ENCODE results near the gene GPR142.

The GPR142 gene, protein sequence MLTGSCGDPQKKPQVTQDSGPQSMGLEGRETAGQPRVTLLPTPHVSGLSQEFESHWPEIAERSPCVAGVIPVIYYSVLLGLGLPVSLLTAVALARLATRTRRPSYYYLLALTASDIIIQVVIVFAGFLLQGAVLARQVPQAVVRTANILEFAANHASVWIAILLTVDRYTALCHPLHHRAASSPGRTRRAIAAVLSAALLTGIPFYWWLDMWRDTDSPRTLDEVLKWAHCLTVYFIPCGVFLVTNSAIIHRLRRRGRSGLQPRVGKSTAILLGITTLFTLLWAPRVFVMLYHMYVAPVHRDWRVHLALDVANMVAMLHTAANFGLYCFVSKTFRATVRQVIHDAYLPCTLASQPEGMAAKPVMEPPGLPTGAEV

DNA sequence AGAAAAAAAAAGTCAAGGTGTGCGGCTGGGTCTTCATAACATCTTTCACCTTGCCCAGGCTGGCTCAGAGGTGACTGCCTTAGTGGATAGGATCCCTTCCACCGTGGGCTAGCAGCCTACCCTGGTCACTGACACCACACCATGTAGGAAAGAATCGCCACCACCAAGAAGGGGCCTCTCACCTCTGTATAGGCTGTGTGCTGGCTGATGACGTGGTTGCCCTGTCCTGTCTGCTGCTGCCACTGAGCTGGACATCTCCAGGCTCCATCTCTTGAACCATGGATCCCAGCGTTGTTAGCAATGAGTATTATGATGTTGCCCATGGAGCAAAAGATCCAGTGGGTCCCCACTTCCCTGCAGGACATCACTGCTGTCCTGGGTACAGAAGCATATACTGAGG is at the start of gene GPR142:
Gene GPR142, plus strand, starts transcription at position 301 of the 400 bp plus-strand sequence. CDS start 2,035 bp downstream, outside the sequence.
- no peak for DNase-seq

DNA sequence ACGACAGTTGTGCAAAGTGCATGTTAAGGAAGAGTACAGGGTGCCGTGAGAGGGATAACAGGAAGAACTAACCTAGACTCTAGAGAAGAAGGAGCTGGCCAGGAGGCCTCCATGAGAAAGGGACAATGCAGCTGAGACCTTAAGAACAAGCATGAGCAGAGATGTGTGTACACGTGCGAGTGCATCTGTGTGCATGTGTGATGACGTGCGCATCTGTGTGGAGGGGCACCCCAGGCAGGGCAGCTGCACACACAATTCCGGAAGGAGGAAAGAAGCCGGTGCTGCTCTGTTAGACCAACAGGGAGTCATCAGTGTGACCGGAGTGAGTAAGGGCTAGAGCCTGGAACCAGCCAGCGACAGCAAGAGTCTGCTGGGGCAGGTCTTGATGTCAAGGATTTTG is 48.9 kb upstream of the GPR142 start:
- no peak for DNase-seq

DNA sequence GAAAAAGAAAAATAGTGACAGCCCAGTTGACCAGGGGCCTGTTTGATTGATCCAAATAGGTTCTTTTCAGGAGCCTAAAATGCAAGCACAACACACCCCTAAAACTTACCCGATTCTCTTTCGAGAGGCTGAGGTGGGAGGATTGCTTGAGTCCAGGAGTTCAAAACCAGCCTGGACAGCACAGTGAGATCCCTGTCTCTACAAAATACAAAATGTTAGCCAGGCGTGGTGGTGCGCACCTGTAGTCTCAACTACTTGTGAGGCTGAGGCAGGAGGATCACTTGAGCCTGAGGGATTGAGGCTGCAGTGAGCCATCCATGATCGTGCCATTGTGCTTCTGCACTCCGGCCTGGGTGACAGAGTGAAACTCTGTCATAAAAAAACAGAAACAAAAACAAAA is 42.8 kb upstream of the GPR142 start:
- no peak for DNase-seq

DNA sequence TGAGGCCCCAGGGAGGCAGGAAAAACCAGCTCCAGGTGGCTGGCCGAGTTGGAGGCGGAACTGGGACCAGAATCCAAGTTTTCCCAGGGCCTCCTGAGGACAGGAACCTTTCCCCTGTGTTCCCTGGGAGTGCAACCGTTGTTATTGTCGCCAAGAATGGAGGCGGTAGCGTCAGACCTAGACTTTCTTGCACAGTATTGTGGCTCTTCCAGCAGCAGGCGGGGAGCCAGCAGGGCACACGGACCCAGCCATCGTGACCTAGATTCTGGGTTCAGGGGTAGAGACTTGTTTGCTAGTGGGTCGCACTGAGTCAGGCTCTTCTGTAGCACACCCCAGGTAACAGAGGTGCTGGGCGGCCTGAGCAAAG is 41.9 kb upstream of the GPR142 start:
- DNase-seq = no peak

DNA sequence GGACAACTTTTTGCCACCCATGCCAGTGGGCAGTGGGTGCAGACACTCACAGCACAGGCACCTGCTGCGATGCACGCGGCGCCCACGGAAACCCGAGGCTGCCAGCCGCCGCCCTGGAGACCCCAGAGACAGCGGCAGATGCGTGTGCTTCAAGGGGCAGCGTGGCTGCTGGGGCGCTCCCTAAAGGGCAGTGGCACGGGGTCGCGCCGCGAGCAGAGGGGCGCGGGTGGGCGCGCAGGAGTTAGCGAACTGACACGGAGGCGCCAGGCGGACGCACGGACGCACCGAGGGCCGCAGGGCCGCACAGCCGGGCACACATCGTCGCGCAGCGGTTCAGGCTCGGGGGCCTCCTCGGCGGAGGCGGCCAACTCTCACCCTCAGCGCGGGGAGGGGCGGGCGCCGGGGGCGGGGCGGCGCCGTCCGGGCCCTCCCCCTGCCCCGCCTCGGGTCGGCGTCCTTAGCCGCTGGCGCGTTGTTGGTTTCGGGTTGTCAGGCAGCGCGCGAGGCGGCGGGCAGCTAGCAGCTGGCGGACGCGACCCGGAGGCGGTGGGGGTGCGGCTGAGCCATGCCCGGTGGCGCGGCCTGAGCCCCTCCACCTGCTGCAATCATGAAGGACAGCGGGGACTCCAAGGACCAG is 41.4 kb upstream of the GPR142 start, which contains the start of gene KIF19:
Gene KIF19, plus strand, starts transcription at position 484 of the 637 bp plus-strand sequence. Its CDS starts 124 bp downstream, at position 608.
- peak; percentile 60 for DNase-seq

DNA sequence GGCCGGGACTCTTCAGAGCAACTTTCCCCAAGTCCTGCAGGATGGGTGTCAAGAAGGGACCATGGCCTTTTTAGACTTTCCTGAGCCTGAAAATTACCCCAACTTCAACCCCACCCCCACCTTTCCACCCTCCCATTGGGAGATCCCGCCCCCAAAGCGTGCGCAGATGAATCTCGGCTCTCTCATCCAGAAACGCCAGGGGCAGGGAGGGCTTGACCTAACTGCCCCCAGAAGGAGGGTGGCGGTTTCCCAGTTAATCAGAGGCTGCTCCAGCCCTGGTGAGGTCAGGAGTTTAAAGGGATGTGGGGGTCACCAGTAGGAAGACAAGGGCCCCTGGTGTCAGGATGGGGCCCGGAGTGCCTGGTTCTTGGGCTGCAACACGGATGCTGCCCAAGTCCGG is 40.8 kb upstream of the GPR142 start:
- DNase-seq = no peak

DNA sequence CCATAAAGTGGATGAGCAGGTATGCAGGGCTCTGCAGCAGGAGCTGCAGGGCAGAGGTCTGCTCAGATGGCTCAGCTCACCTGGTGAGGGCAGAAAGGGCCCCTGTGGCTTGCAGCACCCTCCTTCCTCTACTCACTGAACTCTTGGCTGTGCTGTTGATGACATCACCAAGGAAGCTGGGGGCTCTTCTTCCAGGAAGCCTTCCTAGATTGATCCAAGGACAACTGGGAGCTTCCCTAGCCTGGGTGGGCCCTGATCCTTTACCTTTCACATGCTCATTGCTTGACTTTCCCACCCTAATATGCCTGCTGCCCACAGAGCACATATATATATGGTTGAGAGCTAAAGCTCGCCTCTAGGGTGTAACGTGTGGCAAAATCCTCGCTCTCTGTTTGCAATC is 38.8 kb upstream of the GPR142 start:
- no peak for DNase-seq

DNA sequence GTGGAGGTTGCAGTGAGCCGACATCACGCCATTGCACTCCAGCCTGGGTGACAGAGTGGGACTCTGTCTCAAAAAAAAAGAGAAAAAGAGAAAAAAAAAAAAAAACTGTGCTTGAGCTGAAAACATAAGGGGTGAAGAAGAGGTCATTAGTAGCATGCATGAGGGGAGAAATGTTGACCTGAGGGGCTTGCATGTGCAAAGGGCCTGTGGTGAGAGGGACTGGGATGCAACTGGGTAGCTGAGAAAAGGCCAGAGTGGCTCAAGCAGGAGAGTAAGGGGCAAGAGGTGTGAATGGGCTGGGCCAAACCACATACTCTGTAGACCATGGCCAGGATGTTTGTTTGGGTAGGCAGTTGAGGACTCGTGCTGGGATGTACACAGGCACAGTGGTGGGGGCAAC is 37.9 kb upstream of the GPR142 start:
- no peak for DNase-seq

DNA sequence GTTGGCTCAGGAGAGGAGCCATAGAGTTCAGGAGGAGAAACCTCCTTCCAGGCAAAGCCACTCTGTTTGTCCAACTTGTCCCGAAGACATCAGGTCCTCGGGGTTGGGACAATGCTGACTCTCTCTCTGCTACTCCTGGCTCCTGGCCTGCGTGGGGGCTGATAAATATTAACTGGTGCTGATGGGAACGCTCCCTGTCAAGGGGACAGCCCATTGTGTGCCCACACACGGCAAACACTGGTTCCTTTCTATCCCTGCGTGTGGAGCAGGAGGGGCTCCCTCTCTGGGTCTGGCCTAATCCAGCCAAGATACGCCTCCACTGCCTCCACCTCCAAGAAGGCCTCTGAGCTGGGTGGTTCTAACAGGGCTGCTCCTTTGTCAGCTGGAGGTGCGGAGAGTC is 36.9 kb upstream of the GPR142 start:
- DNase-seq = no peak

DNA sequence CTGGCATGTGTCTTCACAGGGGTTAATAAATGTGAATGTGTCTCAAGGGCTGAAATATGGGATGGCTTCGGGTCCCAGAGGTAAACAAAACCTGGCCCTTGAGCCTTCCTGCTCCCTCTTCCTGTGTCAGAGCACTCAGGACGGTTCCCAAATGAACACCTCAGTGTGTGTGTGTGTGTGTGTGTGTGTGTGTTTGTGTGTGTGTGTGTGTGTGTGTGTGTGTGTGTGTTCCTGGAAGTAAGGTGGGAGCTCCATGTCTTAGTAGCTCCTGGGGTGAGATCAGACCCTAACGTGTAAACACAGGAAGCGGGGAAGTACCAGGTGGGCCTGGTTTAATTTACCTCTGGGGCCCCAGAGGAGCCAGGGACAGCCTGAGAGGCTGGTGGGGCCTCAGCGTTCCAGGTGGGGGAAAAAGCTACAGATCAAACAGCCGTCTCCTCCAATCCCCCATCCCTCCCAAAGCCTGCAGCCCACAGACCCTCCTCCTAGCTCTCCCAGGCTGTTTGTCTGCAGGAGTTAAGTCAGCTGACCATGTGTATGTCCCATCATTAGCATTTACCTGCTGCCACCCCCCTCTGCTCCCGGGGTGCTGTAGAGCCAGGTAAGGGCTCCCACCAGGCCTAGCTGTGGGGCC is 35.2 kb upstream of the GPR142 start:
- no peak for DNase-seq

DNA sequence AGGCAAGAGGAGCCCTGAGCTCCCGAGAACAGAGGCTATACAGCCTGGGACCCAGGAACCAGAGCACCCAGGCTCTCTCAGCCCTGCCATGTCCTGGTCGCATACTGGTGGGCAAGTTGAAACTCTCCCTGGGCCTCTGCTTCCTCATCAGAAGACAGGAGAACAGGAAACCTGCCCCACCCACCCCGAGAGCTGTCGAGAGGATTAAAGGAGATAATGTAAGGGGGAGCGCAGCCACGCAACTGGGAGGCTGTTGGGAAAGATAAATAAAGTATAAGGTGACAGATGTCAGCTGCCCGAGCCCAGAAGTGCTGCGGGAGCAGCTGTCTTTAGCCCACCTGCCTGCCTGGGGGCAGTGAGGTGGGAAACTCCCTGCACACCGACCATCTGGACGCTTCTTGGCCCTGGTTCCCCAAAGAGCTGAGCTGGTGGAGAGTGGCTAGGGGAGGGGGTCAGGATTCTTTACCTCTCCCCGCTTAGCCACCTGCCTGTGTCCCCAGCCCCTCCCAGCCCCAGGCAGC is 34.5 kb upstream of the GPR142 start:
- DNase-seq = no peak

DNA sequence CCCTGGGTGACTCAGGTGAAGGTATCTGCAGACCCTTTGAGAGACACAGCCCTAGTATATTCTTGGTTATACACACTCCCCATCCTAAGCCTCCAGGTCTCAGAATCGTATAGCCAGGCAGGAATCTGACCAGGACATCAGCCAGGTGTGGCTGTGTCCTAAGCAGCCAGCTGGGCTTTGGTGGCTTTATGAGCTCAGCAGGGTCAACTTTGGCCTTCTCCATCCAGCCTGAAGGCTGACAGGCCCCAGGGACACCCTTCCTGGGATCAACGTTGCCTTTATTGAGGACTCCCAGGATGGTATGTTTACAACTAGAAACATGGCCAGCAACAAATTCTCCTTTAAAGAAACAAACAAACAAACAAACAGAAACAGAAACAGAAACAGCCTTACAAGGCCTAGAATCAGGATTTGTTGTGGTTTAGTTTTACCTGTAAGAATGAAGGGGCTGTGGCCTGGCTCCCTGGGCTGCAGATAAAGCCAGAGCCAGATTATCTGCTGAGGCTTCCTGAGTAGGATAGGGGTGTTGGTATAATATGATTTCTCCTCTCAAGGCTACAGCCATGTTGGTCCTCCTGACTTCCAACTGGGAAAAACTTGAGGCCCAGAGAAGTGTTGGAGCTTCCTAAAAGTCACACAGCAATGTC is 32.8 kb upstream of the GPR142 start:
- DNase-seq = no peak

DNA sequence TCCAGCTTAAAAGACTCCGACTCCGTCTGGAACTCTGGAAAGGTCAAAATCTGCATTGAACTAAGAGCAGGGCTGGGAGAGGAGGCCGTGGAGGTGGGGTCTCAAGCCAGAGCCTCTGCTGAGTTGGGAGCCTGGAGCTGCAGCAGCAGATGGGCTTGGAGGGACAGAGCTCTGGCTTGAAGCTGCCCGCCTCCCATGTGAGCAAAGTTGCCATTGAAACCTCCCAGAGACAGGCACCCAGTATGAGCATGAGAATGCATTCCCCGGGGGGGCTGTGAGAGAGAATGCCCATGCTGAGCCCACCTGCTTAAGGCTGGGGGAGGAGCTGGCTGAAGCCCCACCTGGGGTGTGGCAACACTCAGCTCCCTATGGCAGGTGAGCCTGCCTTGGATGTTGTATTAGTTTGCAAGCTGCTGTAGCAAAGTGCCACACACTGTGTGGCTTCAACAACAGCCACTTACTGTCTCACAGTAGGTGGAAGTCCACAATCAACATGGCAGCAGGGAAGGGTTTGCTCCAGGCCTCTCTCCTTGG is 31.7 kb upstream of the GPR142 start:
- DNase-seq = no peak

DNA sequence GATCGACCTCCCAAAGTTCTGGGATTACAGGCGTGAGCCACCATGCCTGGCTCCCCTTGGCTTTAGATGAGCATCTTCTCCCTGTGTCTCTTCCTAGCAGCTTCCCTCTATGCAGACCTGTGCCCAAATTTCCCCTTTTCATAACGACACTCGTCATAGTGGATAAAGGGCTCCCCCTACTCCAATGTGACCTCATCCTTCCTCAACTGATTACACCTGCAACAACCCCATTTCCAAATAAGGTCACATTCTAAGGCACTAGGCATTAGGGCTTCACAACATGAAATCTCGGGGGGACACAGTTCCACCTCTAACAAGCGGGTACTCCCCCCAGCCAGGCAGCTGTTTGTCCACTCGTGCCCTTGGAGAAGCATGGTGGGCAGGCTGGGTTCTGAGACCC is 31.0 kb upstream of the GPR142 start:
- DNase-seq = no peak

DNA sequence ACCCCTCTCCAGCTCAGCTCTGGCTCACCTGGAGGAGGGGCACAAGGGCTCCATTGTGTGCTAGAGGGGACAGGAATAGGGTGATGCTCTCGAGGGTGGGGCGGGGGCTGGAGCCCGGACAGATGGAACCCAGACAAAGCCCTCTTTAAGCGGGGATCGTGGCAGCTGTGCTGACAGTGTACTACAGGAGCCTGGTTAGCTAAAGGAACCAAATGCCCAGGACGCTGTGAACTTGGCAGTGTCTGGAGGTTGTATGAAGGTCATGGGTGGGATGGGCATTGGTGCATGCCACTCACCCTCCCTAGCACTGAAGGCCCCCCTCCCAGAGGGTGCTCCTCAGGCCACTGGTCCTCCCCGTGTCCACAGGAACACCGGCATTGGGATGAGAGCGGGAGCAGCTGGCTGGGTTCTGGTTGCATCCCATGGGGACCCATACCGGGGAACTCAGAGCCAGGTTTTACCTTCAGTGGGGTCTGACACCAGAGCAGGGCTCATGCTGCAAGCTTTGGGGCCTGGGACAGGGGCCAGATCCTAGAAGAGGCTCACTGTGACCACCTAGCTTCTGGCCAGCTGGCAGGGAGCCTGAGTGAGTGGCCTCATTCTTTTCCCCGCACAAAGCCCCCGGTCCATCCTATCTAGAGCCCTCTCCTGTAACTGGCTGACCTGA is 29.3 kb upstream of the GPR142 start:
- DNase-seq = no peak

DNA sequence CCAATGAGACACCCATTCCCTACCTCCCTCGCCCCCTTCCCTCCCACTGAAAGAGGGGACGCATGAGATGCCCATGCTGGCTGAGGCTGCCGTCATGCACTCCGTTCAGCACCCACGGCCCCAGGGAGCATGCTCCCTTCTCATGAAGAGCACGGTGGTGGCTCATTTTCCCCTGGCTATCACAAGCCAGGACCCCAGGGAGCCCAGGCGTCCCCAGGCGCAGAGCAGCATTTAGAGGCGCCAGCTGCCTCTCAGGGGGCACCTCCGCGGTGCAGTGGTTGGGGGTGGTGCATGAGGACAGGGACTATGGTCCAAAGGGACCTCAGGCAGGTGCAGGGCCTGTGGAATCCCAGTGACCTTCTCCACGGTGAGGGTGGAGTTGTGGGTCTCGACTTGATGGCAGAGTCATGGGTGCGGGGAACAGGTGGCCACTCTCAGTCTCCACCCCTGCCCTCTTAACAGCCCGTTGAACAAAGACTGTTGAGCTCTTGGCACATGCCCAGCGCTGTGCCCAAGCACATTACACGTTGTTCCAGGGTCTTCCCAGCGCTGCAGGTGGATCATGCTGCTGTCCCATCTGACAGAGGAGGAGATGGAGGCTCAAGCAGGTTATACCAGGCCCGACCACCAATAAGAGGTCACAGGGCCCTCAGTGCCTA is 27.6 kb upstream of the GPR142 start:
- DNase-seq = no peak

DNA sequence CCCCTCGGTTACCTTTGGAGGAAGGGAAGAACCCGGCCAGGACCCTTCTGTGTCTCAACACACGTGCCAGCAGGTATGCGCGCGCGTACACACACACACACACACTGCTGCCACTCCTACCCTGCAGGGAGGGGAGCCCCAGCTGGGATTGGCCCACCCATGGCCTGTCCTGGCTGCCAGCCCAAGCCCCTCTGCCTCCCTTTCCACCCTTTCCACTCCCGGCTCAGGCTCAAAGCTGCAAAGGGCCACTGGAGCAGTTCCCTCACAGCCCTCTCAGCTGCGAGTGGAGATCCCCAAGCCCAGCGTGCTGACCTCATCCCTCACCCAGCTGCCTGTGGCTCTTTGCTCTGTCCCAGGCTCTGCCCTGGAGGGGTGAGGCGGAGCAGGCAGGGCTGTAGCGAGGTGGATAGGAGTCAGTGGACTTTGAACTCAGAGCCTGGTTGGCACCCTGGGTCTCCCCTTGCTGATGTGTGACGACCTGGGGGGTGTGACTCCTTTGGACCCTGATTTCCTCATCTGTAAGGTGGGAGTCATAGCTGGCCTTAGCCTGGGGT is 26.8 kb upstream of the GPR142 start:
- no peak for DNase-seq

DNA sequence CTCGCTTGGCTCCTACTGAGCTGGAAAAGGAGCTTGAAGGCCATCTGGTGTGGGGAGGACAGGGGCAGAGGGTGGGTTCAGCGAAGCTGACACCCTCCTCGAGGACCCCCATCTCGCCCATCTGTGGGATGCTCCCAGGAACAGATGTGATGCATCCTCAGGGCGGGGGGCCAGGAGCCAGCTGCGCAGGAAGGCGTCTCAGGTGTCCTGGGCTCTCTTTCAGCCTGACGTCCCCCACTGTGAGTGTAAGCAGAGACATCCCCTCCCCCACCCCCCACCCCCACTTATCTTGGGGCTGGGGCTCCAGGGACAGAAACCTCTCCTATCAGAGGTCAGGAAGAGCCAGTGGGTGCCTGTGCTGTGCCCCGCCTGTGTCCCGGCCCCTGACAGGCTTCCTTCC is 25.1 kb upstream of the GPR142 start:
- DNase-seq = no peak

DNA sequence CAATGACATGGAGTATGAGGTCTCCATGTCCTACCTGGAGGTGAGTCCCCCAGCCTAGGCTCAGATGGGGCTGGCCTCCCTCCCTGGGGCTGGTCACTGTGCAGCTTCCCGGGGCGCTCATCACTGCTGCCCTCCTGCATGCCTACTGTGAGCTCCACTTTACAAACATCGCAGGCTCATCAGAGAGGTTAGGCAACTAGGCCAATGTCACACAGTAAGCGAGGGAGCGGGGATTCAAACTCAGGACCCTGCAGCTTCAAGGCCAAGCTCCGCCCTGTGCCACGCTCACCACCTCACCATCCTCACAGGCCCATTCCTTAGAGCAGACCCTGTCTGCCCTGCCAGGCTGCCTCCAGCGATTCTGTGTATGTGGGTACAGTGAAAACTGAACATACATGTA is 24.2 kb upstream of the GPR142 start:
- no peak for DNase-seq

DNA sequence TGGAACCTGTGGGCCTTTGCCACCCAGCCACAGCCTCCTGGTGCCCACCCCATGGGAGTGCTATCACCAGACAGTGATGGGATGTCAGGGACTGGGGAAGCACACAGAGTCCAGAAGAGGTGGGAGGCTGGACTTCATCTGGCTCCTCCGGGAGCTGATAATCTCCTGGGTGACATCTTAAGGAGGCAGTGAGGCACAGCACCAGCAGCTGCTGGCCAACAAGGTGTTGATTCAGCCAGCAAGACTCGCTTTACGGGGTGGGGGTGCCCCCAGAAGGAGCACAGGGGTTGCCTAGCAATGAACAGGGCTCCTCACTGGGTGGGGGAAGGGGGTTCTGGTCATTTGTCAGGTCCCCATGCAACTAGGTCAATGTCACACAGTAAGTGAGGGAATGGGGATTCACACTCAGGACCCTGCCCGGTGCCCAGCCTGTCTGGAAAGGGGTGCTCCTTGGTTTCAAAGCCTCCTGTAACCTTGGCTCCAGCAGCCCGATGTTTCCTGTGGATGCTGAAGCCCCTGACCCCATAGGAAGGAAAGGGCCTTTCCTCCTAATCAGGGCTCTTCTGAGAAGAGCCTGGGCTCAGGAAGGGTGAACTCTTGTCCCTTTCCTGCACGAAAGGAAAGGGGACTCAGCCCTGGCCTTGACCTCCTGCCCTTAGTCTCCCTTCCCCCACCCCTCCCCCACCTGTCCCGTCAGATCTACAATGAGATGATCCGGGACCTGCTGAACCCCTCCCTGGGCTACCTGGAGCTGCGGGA is 23.6 kb upstream of the GPR142 start:
- no peak for DNase-seq

DNA sequence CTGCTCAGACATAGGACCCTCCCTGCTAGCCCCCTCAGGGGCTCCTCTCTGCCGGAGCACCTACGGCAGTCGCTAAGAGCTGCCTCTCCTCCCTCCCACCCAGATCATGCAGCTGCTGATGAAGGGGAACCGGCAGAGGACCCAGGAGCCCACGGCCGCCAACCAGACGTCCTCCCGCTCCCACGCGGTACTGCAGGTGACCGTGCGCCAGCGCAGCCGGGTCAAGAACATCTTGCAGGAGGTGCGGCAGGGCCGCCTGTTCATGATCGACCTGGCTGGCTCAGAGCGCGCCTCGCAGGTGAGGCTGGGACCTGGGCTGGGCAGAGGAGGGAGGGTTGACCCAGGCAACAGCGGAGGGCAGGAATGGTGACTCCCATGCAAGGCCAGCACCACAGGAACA is 22.6 kb upstream of the GPR142 start:
- DNase-seq = no peak

Measured in activated T-cell treated with anti-CD3 and anti-CD28 coated beads, Interleukin-2, amount 50 U/mL, for 1 hour (primary cell).